Neuron (in vitro differentiated cells): Measurements from ENCODE around the gene LRRC74B.
"Not testable (repeated sequence)": the region's sequence is repeated elsewhere in the genome, so short reads cannot be mapped to it uniquely, and the experiment has no call there.

Experiments
- H2AFZ ChIP-seq: one replicate; pipeline ENCODE4 v1.6.1; 2013; ENCODE audit warnings: low read depth, mild to moderate bottlenecking, inconsistent platforms, low read length, moderate library complexity
- H3K27me3 ChIP-seq: one replicate; pipeline ENCODE4 v1.6.1; 2013; ENCODE audit warnings: low read length; ENCODE audit not compliant: insufficient read depth
- H3K36me3 ChIP-seq: one replicate; pipeline ENCODE4 v1.6.1; 2013; ENCODE audit warnings: low read length; ENCODE audit not compliant: insufficient read depth
- H3K4me1 ChIP-seq: one replicate; pipeline ENCODE4 v1.6.1; 2013; ENCODE audit warnings: low read length; ENCODE audit not compliant: insufficient read depth
- H3K4me3 ChIP-seq: 2 replicates; pipeline ENCODE4 v1.5.1; 2013; ENCODE audit warnings: mild to moderate bottlenecking, low read length, moderate library complexity
- H3K9me3 ChIP-seq: one replicate; pipeline ENCODE4 v1.6.1; 2013; ENCODE audit warnings: low read length

Gene LRRC74B

DNA sequence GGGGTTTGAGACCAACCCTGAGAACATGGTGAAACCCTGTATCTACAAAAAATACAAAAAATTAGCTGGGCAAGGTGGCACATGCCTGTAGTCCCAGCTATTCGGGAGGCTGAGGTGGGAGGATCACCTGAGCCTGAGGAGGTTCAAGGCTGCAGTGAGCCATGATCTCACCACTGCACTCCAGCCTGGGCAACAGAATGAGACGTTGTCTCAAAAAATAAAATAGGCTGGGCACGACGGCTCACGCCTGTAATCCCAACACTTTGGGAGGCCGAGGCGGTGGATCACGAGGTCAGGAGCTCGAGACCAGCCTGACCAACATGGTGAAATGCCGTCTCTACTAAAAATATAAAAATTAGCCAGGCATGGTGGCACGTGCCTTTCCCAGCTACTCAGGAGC, 18.7 kb downstream of the LRRC74B start:
- not testable (repeated sequence) for H3K4me1 ChIP-seq, H3K27me3 ChIP-seq, H3K4me3 ChIP-seq, H3K36me3 ChIP-seq, H2AFZ ChIP-seq, H3K9me3 ChIP-seq

DNA sequence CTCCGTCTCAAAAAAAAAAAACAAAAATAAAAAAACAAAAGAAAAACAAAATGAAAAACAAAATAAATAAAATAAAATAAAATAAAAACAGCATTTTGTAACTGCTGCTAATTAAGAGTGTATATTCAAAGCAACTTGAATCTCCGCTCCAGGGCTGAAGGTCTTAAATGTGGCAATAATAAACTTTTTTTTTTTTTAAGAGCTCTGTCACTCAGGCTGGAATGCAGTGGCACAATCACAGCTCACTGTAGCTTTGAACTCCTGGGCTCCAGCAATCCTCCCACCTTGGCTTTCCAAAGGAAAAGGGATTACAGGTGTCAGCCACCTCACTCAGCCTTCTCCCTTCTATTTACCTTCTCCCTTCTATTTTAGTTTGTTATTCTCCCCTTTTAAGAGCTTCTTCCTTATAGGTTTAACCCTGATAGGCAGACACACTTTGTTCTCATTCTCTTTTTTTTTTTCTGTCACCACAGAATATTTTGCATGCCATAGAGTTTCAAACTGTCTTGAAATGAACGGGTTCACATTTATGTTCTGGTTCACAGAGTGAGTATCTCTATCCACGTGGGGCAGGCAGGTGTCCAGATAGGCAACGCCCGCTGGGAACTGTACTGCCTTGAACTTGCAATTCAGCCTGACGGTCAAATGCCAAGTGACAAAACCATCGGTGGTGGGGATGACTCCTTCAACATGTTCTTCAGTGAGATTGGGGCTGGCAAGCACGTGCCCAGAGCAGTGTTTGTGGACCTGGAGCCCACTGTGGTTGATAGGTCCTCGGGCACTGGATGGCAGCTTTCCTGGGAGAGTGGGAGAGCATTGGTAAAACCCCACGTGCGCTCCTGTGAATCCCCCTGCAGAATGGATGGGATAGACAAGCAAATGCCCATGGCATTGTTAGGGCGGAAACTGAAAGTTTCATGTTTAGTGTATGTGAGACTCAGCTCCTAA, 19.4 kb downstream of the LRRC74B start:
- Histone ChIP-seq H2AFZ (no peak overlapping the region), H3K9me3 (no peaks in the 10 kb centered on the region), H3K4me1 (no peaks in the 10 kb centered on the region), H3K36me3 (no peaks in the 10 kb centered on the region), H3K4me3 (no peak overlapping the region), H3K27me3 (no peaks in the 10 kb centered on the region)

DNA sequence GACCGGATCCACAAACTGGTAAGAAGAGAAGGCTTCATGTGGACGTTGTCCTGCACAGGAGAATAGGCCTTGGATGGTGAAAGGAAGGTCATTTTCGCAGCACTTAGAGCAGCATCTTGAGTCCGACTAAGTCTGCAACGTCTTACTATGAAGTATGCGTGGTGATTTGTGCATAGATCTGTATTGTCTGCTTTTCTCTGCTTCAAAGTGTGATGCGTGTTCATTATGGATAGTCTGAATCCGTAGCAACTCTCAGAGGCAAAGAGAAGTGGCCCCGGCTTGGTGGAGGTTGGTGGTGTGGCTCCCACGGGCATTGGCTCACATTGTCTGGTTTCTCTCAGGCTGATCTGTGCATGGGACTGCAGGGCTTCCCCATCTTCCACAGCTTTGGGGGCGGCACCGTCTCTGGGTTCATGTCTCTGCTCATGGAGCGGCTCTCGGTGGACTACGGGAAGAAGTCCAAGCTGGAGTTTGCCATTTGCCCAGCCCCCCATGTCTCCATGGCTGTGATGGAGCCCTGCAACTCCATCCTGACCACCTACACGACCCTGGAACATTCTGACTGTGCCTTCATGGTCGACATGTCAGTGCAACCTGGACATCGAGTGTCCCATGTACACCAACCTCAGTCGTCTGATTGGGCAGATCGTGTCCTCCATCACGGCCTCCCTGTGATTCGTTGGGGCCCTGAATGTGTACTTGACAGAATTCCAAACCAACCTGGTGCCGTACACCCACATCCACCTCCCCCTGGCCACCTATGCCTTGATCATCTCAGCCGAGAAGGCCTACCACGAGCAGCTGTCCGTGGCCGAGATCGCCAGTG, 21.5 kb downstream of the LRRC74B start:
- Histone ChIP-seq H3K36me3 (no peaks in the 10 kb centered on the region), H2AFZ (no peak overlapping the region), H3K9me3 (no peaks in the 10 kb centered on the region), H3K4me3 (no peak overlapping the region), H3K27me3 (no peaks in the 10 kb centered on the region), H3K4me1 (no peaks in the 10 kb centered on the region)

DNA sequence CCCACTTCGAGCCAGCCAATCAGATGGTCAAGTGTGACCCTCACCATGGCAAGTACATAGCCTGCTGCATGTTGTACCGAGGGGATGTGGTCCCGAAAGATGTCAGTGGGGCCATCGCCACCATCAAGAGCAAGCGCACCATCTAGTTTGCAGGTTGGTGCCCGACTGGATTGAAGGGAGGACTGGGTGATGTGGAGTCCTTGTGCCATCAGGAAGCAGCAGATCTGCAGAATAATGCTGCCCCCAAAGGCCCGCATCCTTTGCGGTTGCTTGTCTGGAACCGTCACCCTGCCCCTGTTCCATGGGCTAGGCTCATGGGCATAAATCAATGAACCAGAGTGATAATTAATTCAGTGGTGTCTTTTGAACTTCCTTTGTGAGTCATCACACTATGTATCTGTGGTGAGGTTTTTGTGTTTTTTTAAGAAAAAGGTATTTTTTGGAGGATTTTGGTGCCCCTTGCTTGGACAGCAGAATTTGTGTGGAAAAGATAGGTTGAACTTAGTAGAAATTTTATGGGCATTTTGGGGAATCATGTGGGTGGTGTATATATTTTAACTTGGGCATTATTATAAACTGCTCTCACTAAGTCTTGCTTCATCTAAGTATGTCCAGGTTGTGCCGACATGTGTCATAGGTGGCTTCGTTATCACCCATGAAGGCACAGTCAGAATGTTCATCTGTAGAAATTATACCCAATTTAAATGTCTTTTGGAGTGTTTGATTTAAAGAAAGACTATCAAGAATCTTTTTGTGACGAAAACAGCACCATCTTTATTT, 22.3 kb downstream of the LRRC74B start:
- H2AFZ ChIP-seq, result no peak overlapping the region
- H3K9me3 ChIP-seq, result no peaks in the 10 kb centered on the region
- H3K36me3 ChIP-seq, result no peaks in the 10 kb centered on the region
- H3K27me3 ChIP-seq, result no peaks in the 10 kb centered on the region
- no peaks in the 10 kb centered on the region for H3K4me1 ChIP-seq
- H3K4me3 ChIP-seq, result no peak overlapping the region

DNA sequence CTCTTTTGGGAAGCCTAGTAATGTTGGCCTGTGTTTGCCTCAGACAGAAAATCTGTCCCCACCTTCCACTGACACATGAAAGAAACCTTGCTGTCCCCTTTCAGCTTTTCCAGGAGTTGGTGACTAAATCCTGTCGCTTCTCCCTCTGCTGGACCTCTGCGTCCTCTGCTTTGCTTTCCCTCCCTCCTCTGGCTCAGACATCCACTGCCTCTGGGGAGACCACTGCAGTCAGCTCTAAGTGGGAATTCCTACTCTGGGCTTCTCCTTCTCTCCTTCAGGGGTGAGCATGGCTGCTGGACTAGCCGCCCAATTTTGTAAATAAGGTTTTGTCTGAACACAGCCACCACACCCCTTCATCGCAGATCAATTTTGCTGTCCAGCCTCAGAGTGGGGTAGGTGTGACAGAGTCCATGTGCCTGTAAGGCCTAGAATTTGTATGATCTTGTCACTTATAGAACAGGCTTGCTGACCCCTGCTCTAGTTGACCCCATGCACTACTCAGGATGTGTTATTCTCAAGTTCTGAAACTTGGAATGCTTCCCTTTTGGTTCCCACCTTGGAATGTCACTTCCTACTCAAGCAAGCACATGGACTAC, 23.0 kb downstream of the LRRC74B start:
- no peaks in the 10 kb centered on the region for H3K9me3 ChIP-seq

DNA sequence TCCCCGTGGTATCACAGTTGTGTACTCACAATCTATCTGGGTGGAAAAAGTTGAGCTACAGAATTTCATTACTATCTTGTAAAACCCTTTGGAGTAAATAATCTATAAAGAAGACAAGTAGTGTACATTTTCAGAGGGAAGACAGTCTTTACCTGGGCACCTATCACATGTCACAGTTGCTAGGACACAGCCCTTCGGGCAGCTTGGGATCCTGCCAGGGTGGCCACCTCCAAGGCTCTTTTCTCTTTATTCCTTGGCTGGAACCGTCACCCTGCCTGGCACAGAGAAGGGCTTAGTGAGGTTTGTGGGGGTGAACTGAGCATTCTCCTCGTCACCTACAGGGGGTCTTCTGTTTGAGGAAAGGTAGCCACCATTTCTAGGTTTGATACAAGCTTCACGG, 23.6 kb downstream of the LRRC74B start:
- no peaks in the 10 kb centered on the region for H3K36me3 ChIP-seq
- peaks cover 5% of the 10 kb centered on the region for H3K27me3 ChIP-seq
- no peak overlapping the region for H2AFZ ChIP-seq
- H3K4me3 ChIP-seq, result no peak overlapping the region
- H3K9me3 ChIP-seq, result no peaks in the 10 kb centered on the region
- H3K4me1 ChIP-seq, result no peaks in the 10 kb centered on the region

More for the DNA sequence above, 23.0 kb downstream of the LRRC74B start:
- Histone ChIP-seq H3K36me3 (no peaks in the 10 kb centered on the region), H2AFZ (no peak overlapping the region), H3K4me3 (no peak overlapping the region), H3K27me3 (peaks cover 1% of the 10 kb centered on the region), H3K4me1 (no peaks in the 10 kb centered on the region)

DNA sequence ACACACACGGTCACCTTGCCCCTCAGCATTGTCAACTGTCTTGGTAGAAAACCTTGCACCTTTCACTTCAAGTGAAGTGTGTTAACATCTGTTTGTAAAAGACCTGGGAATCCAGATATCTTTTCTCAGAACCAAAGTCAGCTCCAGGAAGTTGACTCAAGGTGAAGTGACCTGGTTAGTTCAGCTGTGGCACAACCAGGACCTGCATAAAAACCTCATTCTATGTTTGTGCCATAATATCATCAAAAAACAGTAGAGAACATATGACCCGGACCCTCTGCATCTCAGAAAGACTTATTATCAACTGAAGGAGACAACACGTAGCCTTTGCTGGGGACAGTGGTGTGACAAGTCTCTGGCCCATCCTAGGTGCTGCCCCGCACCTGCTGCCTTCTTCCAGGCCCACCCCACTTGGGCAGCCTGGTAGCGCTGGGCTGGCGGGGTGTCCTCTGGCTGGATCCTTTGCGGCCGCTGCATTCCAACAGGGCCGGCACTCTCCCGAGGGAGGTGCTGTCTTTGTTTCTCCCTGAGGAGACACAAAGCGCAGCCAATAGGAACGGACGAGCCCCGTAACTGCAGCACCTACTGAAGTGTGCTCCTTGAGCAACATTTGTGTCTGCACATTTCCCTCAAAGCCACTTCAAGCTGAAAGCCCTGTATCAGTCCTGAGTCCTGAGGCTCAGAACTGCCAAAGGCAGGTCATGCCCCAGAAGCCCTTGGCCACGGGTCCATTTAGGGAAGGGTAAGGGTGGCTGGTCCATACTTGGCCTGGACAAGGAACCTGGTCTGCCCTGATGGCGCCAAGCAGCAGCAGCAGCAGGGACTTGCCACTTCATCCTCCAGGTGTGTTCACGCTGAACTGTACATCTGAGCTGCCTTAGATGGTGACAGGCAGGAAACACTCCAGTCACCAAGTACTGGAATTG, 25.2 kb downstream of the LRRC74B start:
- Histone ChIP-seq H3K4me3 (no peak overlapping the region), H3K4me1 (no peaks in the 10 kb centered on the region), H3K9me3 (no peaks in the 10 kb centered on the region), H3K36me3 (no peaks in the 10 kb centered on the region), H3K27me3 (peaks cover 5% of the 10 kb centered on the region), H2AFZ (no peak overlapping the region)

DNA sequence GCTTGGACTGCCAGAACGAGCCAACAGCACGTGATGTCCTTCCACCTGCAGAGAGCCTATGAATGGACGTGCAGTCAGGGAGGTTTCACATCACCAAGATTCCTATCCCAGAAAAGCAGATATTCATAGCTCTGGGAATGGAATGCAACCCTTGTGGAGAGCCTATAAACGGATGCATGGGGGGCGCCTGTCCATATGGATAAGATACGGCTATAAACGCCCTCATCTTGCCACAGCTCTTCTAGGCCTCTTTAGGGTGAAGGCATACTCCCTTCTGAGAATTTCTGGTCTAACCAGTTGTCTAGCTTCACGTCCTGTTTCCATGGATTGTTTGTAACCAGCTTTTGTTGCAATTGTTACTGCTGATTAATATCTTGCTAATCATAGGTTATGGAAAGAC, 26.1 kb downstream of the LRRC74B start:
- not testable (repeated sequence) for H3K4me3 ChIP-seq, H3K4me1 ChIP-seq, H3K27me3 ChIP-seq, H3K9me3 ChIP-seq, H2AFZ ChIP-seq, H3K36me3 ChIP-seq

DNA sequence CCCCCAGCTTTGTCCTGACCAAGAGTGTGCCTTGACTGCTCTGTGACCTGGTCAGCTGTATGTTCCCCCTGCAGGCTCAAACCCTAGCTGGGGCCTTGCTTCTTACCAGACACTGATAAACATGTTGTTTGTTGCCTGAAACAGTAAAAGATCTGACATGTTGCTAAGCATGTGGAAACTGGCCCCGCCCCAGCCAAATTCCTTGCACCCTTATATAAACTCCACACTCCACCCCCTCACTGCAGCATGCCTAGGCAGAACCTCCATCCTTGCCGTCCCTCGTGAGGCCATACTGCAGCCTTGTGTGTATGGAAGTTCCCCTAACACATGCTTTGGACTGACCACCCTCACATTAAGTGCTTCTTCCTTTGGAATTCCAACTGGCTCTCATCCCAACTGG, 27.3 kb downstream of the LRRC74B start:
- no peak overlapping the region for H3K4me3 ChIP-seq

DNA sequence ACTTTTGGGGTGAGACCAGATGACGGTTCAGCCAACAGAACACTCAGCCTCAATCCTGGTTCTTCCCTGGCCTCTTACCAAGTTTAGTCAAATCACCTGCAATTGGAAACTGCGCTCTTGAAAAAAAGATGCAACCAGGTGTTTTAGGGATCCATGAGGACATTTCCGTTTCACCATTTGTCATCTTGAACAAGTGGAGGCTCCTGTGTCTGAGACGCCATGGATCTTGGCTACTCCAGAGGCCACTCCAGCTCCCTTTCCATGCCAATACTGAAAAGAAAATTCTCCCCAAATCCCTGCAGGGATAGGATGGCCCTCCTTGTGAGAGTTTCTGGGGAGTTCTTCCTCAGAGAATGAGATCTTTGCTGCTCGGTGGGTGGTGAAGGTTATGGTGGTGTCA, 27.7 kb downstream of the LRRC74B start:
- Histone ChIP-seq H3K4me1 (no peaks in the 10 kb centered on the region), H3K27me3 (peaks cover 5% of the 10 kb centered on the region), H3K4me3 (no peak overlapping the region), H3K36me3 (no peaks in the 10 kb centered on the region), H2AFZ (no peak overlapping the region), H3K9me3 (no peaks in the 10 kb centered on the region)

More for the DNA sequence above, 27.3 kb downstream of the LRRC74B start:
- H3K9me3 ChIP-seq, result no peaks in the 10 kb centered on the region
- H3K4me1 ChIP-seq, result no peaks in the 10 kb centered on the region
- no peak overlapping the region for H2AFZ ChIP-seq
- H3K36me3 ChIP-seq, result no peaks in the 10 kb centered on the region
- peaks cover 5% of the 10 kb centered on the region for H3K27me3 ChIP-seq

DNA sequence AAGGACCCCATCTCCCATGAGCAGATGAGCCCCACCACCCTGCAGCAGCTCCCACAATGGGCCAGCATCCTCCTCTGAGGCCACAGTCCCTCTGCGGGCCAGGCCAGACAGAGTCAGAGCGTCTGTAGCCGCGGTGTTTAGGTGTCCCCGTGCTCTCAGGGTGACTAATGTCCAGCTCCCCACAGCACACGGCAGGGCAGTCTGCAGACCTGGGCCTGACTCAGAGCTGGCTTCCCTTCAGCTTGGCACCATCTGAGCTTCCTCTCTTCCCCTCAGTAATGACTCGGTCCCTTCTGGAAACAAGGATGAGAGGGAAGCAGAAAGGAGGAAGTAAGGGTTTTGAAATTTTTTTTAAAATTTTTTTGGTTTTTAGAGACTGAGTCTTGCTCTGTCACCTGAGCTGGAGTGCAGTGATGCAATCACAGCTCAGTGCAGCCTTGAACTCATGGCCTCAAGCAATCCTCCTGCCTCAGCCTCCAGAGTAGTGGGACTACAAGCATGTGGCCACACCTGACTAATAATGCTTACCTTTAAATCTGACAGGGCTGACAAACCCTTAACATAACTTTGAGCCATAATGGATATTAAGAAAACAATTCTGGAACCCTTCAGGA, 28.5 kb downstream of the LRRC74B start:
- Histone ChIP-seq H3K36me3 (no peaks in the 10 kb centered on the region), H3K4me1 (no peaks in the 10 kb centered on the region), H3K4me3 (no peak overlapping the region), H2AFZ (no peak overlapping the region), H3K9me3 (no peaks in the 10 kb centered on the region), H3K27me3 (peaks cover 9% of the 10 kb centered on the region)
